T-cell (primary cell): ENCODE data around the gene MAP2K5. TPM values are rescaled to one million over a fixed set of nuclear protein-coding genes. Genes with fewer than 3 reads are reported as not detected.
A peak's percentile ranks its signal among the peaks of the same experiment; 100 is the strongest.

Source experiments
- ATAC-seq, 4 experiments: fragments of 200-7000 bp in 3 of 4; fragments of 150-1000 bp in 1 of 4; cut with Tn5 transposase; replicated peaks in 1 of 4; 1 replicate in 3 of 4; 2 replicates in 1 of 4; pipeline ENCODE4 v1.10.0; 2021; ENCODE audit warnings: moderate library complexity in 3 of 4, mild to moderate bottlenecking in 2 of 4, moderate number of reproducible peaks in 1 of 4
- CTCF ChIA-PET, 2 donors: fragments of 300-600 bp; sonication (Branson Sonifier 250); formaldehyde crosslinking; loops; one replicate each; lab custom pipeline; 2022; ENCODE audit warnings: antibody characterized with exemption in 2 of 2; lab: Charles Lee
- POLR2A ChIA-PET, 2 donors: fragments of 300-600 bp; sonication (Branson Sonifier 250); formaldehyde crosslinking; loops; one replicate each; lab custom pipeline; 2022; ENCODE audit warnings: antibody characterized with exemption in 2 of 2; lab: Charles Lee
- DNase-seq, 35 experiments: peaks; one replicate each; pipeline versions ENCODE4 v3.0.0 to v3.0.0-alpha.2; 2013 to 2023
- H3K27ac ChIP-seq: one replicate; pipeline ENCODE4 v1.5.1; 2013; ENCODE audit warnings: low read length
- H3K27me3 ChIP-seq, 2 experiments: replicated peaks in 1 of 2; 1 replicate in 1 of 2; 2 replicates in 1 of 2; pipeline versions ENCODE4 v1.6.1 to v1.7.0; 2013; ENCODE audit warnings: low read length in 1 of 2, mixed read lengths in 1 of 2; ENCODE audit not compliant: control insufficient read depth in 2 of 2, insufficient read depth in 2 of 2; ENCODE audit errors: extremely low read depth in 1 of 2
- H3K36me3 ChIP-seq, 2 donors: 1 replicate in 1 of 2; 2 replicates in 1 of 2; pipeline versions ENCODE4 v1.6.1 to v1.7.0; 2013; ENCODE audit warnings: low read length in 1 of 2; ENCODE audit not compliant: control insufficient read depth in 2 of 2, insufficient read depth in 1 of 2; ENCODE audit errors: extremely low read depth in 1 of 2
- H3K4me1 ChIP-seq, 2 experiments: 1 replicate in 1 of 2; 2 replicates in 1 of 2; pipeline versions ENCODE4 v1.6.1 to v1.7.0; 2013; ENCODE audit warnings: low read length in 2 of 2, mixed read lengths in 1 of 2; ENCODE audit not compliant: insufficient read depth in 2 of 2, control insufficient read depth in 1 of 2; ENCODE audit errors: extremely low read depth in 1 of 2
- H3K4me3 ChIP-seq, 2 donors: 1 replicate in 1 of 2; 2 replicates in 1 of 2; pipeline versions ENCODE4 v1.5.1 to v1.7.0; 2013; ENCODE audit warnings: mild to moderate bottlenecking in 2 of 2, low read length in 1 of 2, moderate library complexity in 1 of 2; ENCODE audit not compliant: control insufficient read depth in 1 of 2; ENCODE audit errors: extremely low read depth in 1 of 2
- H3K9me3 ChIP-seq: 2 replicates; pipeline ENCODE4 v1.7.0; 2013
- H3K27ac Mint-ChIP-seq, 2 donors: one replicate each; pipeline ENCODE4 v1.8.0; 2020 to 2021; ENCODE audit warnings: mild to moderate bottlenecking in 2 of 2, mixed read lengths in 2 of 2
- H3K27me3 Mint-ChIP-seq, 2 donors: one replicate each; pipeline ENCODE4 v1.8.0; 2021 to 2022; ENCODE audit warnings: mixed read lengths in 2 of 2
- H3K36me3 Mint-ChIP-seq: one replicate; pipeline ENCODE4 v1.8.0; 2021; ENCODE audit warnings: mixed read lengths
- H3K4me1 Mint-ChIP-seq, 3 donors: one replicate each; pipeline ENCODE4 v1.8.0; 2020 to 2022; ENCODE audit warnings: mixed read lengths in 3 of 3, mild to moderate bottlenecking in 1 of 3
- H3K4me3 Mint-ChIP-seq, 3 donors: one replicate each; pipeline ENCODE4 v1.8.0; 2020 to 2022; ENCODE audit warnings: mild to moderate bottlenecking in 3 of 3, mixed read lengths in 3 of 3, moderate library complexity in 3 of 3
- H3K9me3 Mint-ChIP-seq, 3 donors: one replicate each; pipeline ENCODE4 v1.8.0; 2020 to 2022; ENCODE audit warnings: mixed read lengths in 3 of 3
- WGBS: methylation state at CpG from one replicate; pipeline ENCODE4 v1.1.5; 2013; ENCODE audit warnings: missing lambda C conversion rate; ENCODE audit not compliant: insufficient coverage; 5-methylcytosine and 5-hydroxymethylcytosine counted together
- total RNA-seq, 35 experiments: library from RNA in 6 of 35; stranded (reverse) in 6 of 35; fragments of 120-200 nt in 1 of 35; gene quantifications; one replicate each; pipeline versions ENCODE4 v1.2.1 to v1.2.4 and lab custom pipeline; 2013 to 2026

Gene MAP2K5
- total RNA-seq, 5 donors from 2014 or later (not counting 1 experiment from before 2014, with no cell fraction given), result 24.5 to 35.5 (median 28.5) TPM

GRCh38 chr15:67832897-67833709 lies 290.6 kb downstream of the MAP2K5 start:
- no peaks in the 10 kb centered on the region for H3K9me3 Mint-ChIP-seq
- H3K36me3 Mint-ChIP-seq, result no peaks in the 10 kb centered on the region
- H3K4me1 Mint-ChIP-seq, result peaks cover 49 to 60% (median 49%) of the 10 kb centered on the region in 3 donors
- peaks cover 47 to 75% of the 10 kb centered on the region in 2 donors for H3K27me3 Mint-ChIP-seq
- 12% methylated on average over 21 of the region's 32 CpGs for WGBS
- H3K27ac Mint-ChIP-seq, result no peak overlapping the region
- CTCF ChIA-PET, result interaction anchor here in 1 of 2 donors (0.7 to 1.0 kb wide), 3 partner anchors 9 to 378 kb away, joined by 3 read pairs; no protein-coding TSS in a partner anchor
- POLR2A ChIA-PET, result no interaction called here
- peak overlapping the region; percentile 57 to 88 (median 76) for H3K4me3 Mint-ChIP-seq
- no peaks in the 10 kb centered on the region for H3K9me3 ChIP-seq
- H3K4me3 ChIP-seq, result peak overlapping the region; percentile 31 to 91
- H3K4me1 ChIP-seq, result peaks cover 29 to 67% of the 10 kb centered on the region in 2 experiments
- ATAC-seq, result no peak
- H3K27me3 ChIP-seq, result peaks cover 13 to 79% of the 10 kb centered on the region in 2 experiments
- H3K36me3 ChIP-seq, result no peaks in the 10 kb centered on the region
- peak in 1 of 35 experiments; percentile 22 for DNase-seq
- H3K27ac ChIP-seq, result no peak overlapping the region

- no peaks in the 10 kb centered on the region for H3K36me3 Mint-ChIP-seq
- WGBS, result 3% methylated on average over 34 of the region's 44 CpGs
- H3K27me3 ChIP-seq, result peaks cover 13 to 71% of the 10 kb centered on the region in 2 experiments
Measured at GRCh38 chr15:67833710-67834511, 291.4 kb downstream of the MAP2K5 start.

GRCh38 chr15:67834581-67835296 lies 292.2 kb downstream of the MAP2K5 start:
- H3K4me3 Mint-ChIP-seq, result peak overlapping the region; percentile 69 to 88 (median 76)
- H3K4me3 ChIP-seq, result peak overlapping the region; percentile 50 to 91
- ChIA-PET CTCF (interaction anchor here in 1 of 2 donors (2.0 to 2.2 kb wide), 3 partner anchors 51 to 379 kb away, joined by 5 to 19 read pairs (median 7); no protein-coding TSS in a partner anchor), POLR2A (no interaction called here)
- H3K36me3 ChIP-seq, result no peaks in the 10 kb centered on the region
- 2% methylated on average over 51 of the region's 59 CpGs for whole genome bisulfite sequencing
- no peaks in the 10 kb centered on the region for H3K36me3 Mint-ChIP-seq
- no peak overlapping the region for H3K27ac Mint-ChIP-seq
- ATAC-seq (peak; percentile 5 to 18 (median 8)), DNase-seq (peak in 2 of 35 experiments; percentile 24 to 46)
- peaks cover 25 to 62% of the 10 kb centered on the region in 2 experiments for H3K4me1 ChIP-seq
- H3K27me3 Mint-ChIP-seq, result peaks cover 37 to 61% of the 10 kb centered on the region in 2 donors
- no peak overlapping the region for H3K27ac ChIP-seq
- H3K27me3 ChIP-seq, result peaks cover 13 to 62% of the 10 kb centered on the region in 2 experiments
- no peaks in the 10 kb centered on the region for H3K9me3 Mint-ChIP-seq
- H3K4me1 Mint-ChIP-seq, result peaks cover 47 to 59% (median 50%) of the 10 kb centered on the region in 3 donors
- H3K9me3 ChIP-seq, result no peaks in the 10 kb centered on the region

More at GRCh38 chr15:67833710-67834511, 291.4 kb downstream of the MAP2K5 start:
- Mint-ChIP-seq H3K27me3 (peaks cover 43 to 67% of the 10 kb centered on the region in 2 donors), H3K4me3 (peak overlapping the region; percentile 69 to 88 (median 76)), H3K27ac (no peak overlapping the region), H3K9me3 (no peaks in the 10 kb centered on the region), H3K4me1 (peaks cover 48 to 60% (median 48%) of the 10 kb centered on the region in 3 donors)
- Histone ChIP-seq H3K4me3 (peak overlapping the region; percentile 31 to 91), H3K4me1 (peaks cover 25 to 67% of the 10 kb centered on the region in 2 experiments), H3K9me3 (no peaks in the 10 kb centered on the region), H3K36me3 (no peaks in the 10 kb centered on the region), H3K27ac (no peak overlapping the region)
- POLR2A ChIA-PET, result no interaction called here
- peak; percentile 40 to 53 (median 44) for ATAC-seq
- CTCF ChIA-PET, result interaction anchor here in 1 of 2 donors (2.1 kb wide), 1 partner anchor 50 kb away, joined by 7 read pairs; no protein-coding TSS in a partner anchor
- DNase-seq, result peak in 5 of 35 experiments; percentile 28 to 50 (median 43)

GRCh38 chr15:67835297-67836133 lies 293.0 kb downstream of the MAP2K5 start:
- CTCF ChIA-PET, result interaction anchor here (0.6 to 2.2 kb wide), 10 partner anchors 20 to 380 kb away, joined by 3 to 19 read pairs (median 5); no protein-coding TSS in a partner anchor
- H3K27ac ChIP-seq, result no peak overlapping the region
- H3K27me3 ChIP-seq, result peaks cover 13 to 55% of the 10 kb centered on the region in 2 experiments
- peak in 3 of 35 experiments; percentile 16 to 35 (median 29) for DNase-seq
- no peaks in the 10 kb centered on the region for H3K36me3 Mint-ChIP-seq
- peaks cover 25 to 55% of the 10 kb centered on the region in 2 experiments for H3K4me1 ChIP-seq
- POLR2A ChIA-PET, result interaction anchor here in 1 of 2 donors (0.7 kb wide), 1 partner anchor 366 kb away, joined by 3 read pairs; no protein-coding TSS in a partner anchor
- H3K4me3 ChIP-seq, result peak overlapping the region; percentile 50 to 91
- no peaks in the 10 kb centered on the region for H3K36me3 ChIP-seq
- ATAC-seq, result no peak
- H3K27ac Mint-ChIP-seq, result no peak overlapping the region
- H3K9me3 ChIP-seq, result no peaks in the 10 kb centered on the region
- H3K27me3 Mint-ChIP-seq, result peaks cover 36 to 58% of the 10 kb centered on the region in 2 donors
- 6% methylated on average over 58 of the region's 59 CpGs for WGBS
- H3K4me1 Mint-ChIP-seq, result peaks cover 43 to 57% (median 54%) of the 10 kb centered on the region in 3 donors
- H3K9me3 Mint-ChIP-seq, result no peaks in the 10 kb centered on the region
- peak overlapping the region; percentile 69 to 88 (median 76) for H3K4me3 Mint-ChIP-seq

GRCh38 chr15:67836134-67836455 lies 293.6 kb downstream of the MAP2K5 start:
- H3K36me3 Mint-ChIP-seq, result no peaks in the 10 kb centered on the region

More at GRCh38 chr15:67836134-67836455, 293.6 kb downstream of the MAP2K5 start:
- Mint-ChIP-seq H3K9me3 (no peaks in the 10 kb centered on the region), H3K27me3 (peaks cover 30 to 52% of the 10 kb centered on the region in 2 donors), H3K27ac (no peak overlapping the region), H3K4me3 (peak overlapping the region; percentile 69 to 88 (median 76)), H3K4me1 (peaks cover 45 to 59% (median 56%) of the 10 kb centered on the region in 3 donors)
- DNase-seq (peak in 1 of 35 experiments; percentile 19), ATAC-seq (no peak)
- Histone ChIP-seq H3K4me1 (peaks cover 31 to 61% of the 10 kb centered on the region in 2 experiments), H3K36me3 (no peaks in the 10 kb centered on the region), H3K27me3 (peaks cover 11 to 50% of the 10 kb centered on the region in 2 experiments), H3K4me3 (peak overlapping the region; percentile 50 to 91), H3K27ac (no peak overlapping the region), H3K9me3 (no peaks in the 10 kb centered on the region)
- 0% methylated on average over 5 of the region's 16 CpGs for WGBS
- POLR2A ChIA-PET, result interaction anchor here in 1 of 2 donors (0.7 kb wide), 1 partner anchor 366 kb away, joined by 3 read pairs; no protein-coding TSS in a partner anchor
- CTCF ChIA-PET, result interaction anchor here (0.6 to 2.2 kb wide), 10 partner anchors 20 to 380 kb away, joined by 3 to 19 read pairs (median 5); no protein-coding TSS in a partner anchor
